Calu3 (cell line): ENCODE results near the gene ERAS. TPM values are rescaled to one million over a fixed set of nuclear protein-coding genes. Genes with fewer than 3 reads are reported as not detected.

Experiments used
- BruUV-seq: library from RNA; stranded (reverse); fragments of 400-500 nt; replicated peaks from 2 replicates; lab custom pipeline; 2021; lab: Mats Ljungman, UMichigan
- CTCF ChIA-PET: fragments of 300-600 bp; sonication (Branson Sonifier 250); formaldehyde crosslinking; loops from one replicate; lab custom pipeline; 2022; ENCODE audit warnings: antibody characterized with exemption; lab: Charles Lee
- DNase-seq: peaks from one replicate; pipeline ENCODE4 v3.0.0; 2022
- H3K27ac Mint-ChIP-seq: one replicate; pipeline ENCODE4 v1.8.0; 2022; ENCODE audit warnings: mixed read lengths; ENCODE audit not compliant: unreplicated experiment
- H3K27me3 Mint-ChIP-seq: one replicate; pipeline ENCODE4 v1.8.0; 2022; ENCODE audit warnings: mixed read lengths; ENCODE audit not compliant: unreplicated experiment
- H3K36me3 Mint-ChIP-seq: one replicate; pipeline ENCODE4 v1.8.0; 2022; ENCODE audit warnings: mild to moderate bottlenecking, moderate library complexity, mixed read lengths; ENCODE audit not compliant: insufficient read depth, unreplicated experiment
- H3K4me1 Mint-ChIP-seq: one replicate; pipeline ENCODE4 v1.8.0; 2022; ENCODE audit warnings: mild to moderate bottlenecking, low read depth, mixed read lengths; ENCODE audit not compliant: unreplicated experiment
- H3K4me3 Mint-ChIP-seq: one replicate; pipeline ENCODE4 v1.8.0; 2022; ENCODE audit warnings: mild to moderate bottlenecking, low read depth, moderate library complexity, mixed read lengths; ENCODE audit not compliant: unreplicated experiment
- H3K9me3 Mint-ChIP-seq: one replicate; pipeline ENCODE4 v1.8.0; 2022; ENCODE audit warnings: low read depth, mixed read lengths; ENCODE audit not compliant: unreplicated experiment
- CTCF ChIP-seq: fragments of 200-600 bp; IDR thresholded peaks from one replicate; pipeline ENCODE4 v1.8.0; 2022; ENCODE audit warnings: antibody characterized with exemption; ENCODE audit not compliant: unreplicated experiment
- intact Hi-C: fragments of 100-400 bp; cut with micrococcal nuclease; formaldehyde crosslinking; loops from one replicate; pipeline ENCODE4 v1.10.0; 2022; ENCODE audit not compliant: unreplicated experiment
- total RNA-seq: library from RNA; stranded (reverse); gene quantifications from 2 replicates; pipeline ENCODE4 v1.2.3, GENCODE V29; 2022

The ERAS gene
- total RNA-seq, 1 experiment from 2014 or later = 0.47 TPM

- CTCF ChIA-PET = no interaction called here
- Mint-ChIP-seq H3K27me3 (peaks cover 63% of the 10 kb centered on the region), H3K4me1 (peaks cover 7% of the 10 kb centered on the region), H3K9me3 (no peaks in the 10 kb centered on the region), H3K27ac (no peak overlapping the region), H3K4me3 (no peak overlapping the region), H3K36me3 (peaks cover 5% of the 10 kb centered on the region)
- DNase-seq = no peak
- TF ChIP-seq CTCF = no peak
- BruUV-seq = no TSS peak
- intact Hi-C loops = no loop called here
Measured at GRCh38 chrX:48789366-48790220, 36.7 kb upstream of the ERAS start.

DNA sequence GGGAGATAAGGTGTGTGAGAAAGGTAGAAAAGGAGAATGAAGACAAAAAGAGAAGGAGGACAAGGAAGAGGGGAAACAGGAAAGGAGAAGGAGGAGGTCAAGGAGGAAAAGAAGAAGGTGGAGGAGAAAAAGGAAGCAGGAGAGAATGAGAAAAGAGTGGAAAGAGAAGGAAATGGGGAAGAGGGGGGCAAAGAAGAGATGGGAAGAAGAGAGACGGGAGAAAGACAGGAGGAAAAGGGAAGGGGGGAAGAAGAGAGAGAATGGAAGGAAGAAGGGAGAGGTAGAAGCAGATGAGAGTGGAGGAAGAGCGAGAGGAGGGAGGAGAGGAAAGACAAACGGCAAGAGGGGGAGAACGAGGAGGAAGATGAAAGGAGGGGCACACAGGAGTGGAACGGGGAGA, 35.8 kb upstream of the ERAS start:
- Mint-ChIP-seq H3K4me1 (peaks cover 16% of the 10 kb centered on the region), H3K9me3 (no peaks in the 10 kb centered on the region), H3K27ac (no peak overlapping the region), H3K36me3 (peaks cover 6% of the 10 kb centered on the region), H3K4me3 (no peak overlapping the region), H3K27me3 (peaks cover 56% of the 10 kb centered on the region)
- intact Hi-C loops = no loop called here
- DNase-seq = no peak
- TF ChIP-seq CTCF = no peak
- BruUV-seq = no TSS peak
- CTCF ChIA-PET = no interaction called here

DNA sequence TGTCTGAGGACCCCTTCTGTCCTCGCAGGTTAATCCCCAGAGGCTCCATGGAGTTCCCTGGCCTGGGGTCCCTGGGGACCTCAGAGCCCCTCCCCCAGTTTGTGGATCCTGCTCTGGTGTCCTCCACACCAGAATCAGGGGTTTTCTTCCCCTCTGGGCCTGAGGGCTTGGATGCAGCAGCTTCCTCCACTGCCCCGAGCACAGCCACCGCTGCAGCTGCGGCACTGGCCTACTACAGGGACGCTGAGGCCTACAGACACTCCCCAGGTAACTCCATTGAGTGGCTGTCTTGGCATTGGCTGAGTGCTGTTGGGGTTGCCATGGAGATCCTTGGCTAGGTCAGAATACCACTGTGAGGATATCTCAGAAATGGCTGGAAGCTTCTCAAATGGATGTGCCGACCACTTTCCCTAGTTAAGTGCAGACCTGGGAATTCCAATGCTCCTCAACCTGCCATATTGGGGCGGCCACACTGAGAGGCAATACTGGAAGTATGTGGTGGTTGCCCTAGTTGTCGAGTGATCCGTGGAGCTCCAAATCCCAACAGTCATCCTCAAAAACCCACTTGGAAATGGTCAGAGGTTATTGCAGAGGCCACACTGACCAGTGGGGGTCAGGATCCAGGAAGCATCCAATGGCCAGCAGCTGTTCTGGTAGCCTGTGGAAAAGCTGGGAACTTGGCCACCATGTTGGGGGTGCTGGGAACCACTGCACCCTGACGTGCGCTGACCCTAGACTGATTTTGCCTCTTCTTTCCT, 35.1 kb upstream of the ERAS start:
- no peak overlapping the region for H3K4me3 Mint-ChIP-seq
- no TSS peak for BruUV-seq
- no peaks in the 10 kb centered on the region for H3K9me3 Mint-ChIP-seq
- no peak overlapping the region for H3K27ac Mint-ChIP-seq
- peaks cover 23% of the 10 kb centered on the region for H3K4me1 Mint-ChIP-seq
- CTCF ChIA-PET = no interaction called here
- DNase-seq = no peak
- intact Hi-C loops = no loop called here
- H3K27me3 Mint-ChIP-seq = peaks cover 48% of the 10 kb centered on the region
- H3K36me3 Mint-ChIP-seq = peaks cover 6% of the 10 kb centered on the region
- TF ChIP-seq CTCF = no peak

DNA sequence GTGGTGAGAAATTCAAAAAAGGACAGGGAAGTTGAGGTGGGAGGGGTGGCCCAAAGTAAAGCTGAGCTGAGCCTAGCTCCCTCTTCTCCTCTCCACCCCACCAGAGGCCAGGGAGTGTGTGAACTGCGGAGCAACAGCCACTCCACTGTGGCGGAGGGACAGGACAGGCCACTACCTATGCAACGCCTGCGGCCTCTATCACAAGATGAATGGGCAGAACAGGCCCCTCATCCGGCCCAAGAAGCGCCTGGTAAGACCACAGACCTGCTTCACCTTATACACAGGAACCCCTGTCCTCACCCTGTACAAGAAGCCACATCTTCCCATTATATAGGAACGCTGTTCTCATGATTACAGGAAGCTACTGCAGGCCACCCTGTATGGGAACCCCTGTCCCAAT, 34.1 kb upstream of the ERAS start:
- CTCF ChIA-PET = no interaction called here
- peaks cover 38% of the 10 kb centered on the region for H3K27me3 Mint-ChIP-seq
- TF ChIP-seq CTCF = no peak
- DNase-seq = no peak
- no peak overlapping the region for H3K4me3 Mint-ChIP-seq
- BruUV-seq = no TSS peak
- H3K9me3 Mint-ChIP-seq = no peaks in the 10 kb centered on the region
- H3K4me1 Mint-ChIP-seq = peaks cover 25% of the 10 kb centered on the region
- H3K36me3 Mint-ChIP-seq = peaks cover 6% of the 10 kb centered on the region
- intact Hi-C loops = no loop called here
- H3K27ac Mint-ChIP-seq = no peak overlapping the region
